Natural killer cell (primary cell): ENCODE data around the gene SF3A2. TPM values are rescaled to one million over a fixed set of nuclear protein-coding genes. Genes with fewer than 3 reads are reported as not detected.

Source experiments
- ATAC-seq, 3 donors: fragments of 150-1000 bp in 2 of 3; fragments of 200-7000 bp in 1 of 3; cut with Tn5 transposase; 1 replicate in 1 of 3; 2 replicates in 2 of 3; pipeline ENCODE4 v1.10.0; 2021; ENCODE audit warnings: mild to moderate bottlenecking in 2 of 3, moderate library complexity in 2 of 3
- DNase-seq, 2 donors: peaks; one replicate each; pipeline versions ENCODE4 v3.0.0 to v3.0.0-alpha.2; 2013 to 2021; ENCODE audit warnings: mixed read lengths in 1 of 2
- H3K27ac ChIP-seq: one replicate; pipeline ENCODE4 v1.5.1; 2013; ENCODE audit warnings: mild to moderate bottlenecking, low read length
- H3K27me3 ChIP-seq: one replicate; pipeline ENCODE4 v1.6.1; 2013; ENCODE audit warnings: low read length; ENCODE audit not compliant: control insufficient read depth, insufficient read depth
- H3K36me3 ChIP-seq: one replicate; pipeline ENCODE4 v1.6.1; 2013; ENCODE audit warnings: low read length; ENCODE audit not compliant: control insufficient read depth, insufficient read depth
- H3K4me1 ChIP-seq: one replicate; pipeline ENCODE4 v1.6.1; 2013; ENCODE audit warnings: low read length; ENCODE audit not compliant: control insufficient read depth, insufficient read depth
- H3K4me3 ChIP-seq: one replicate; pipeline ENCODE4 v1.5.1; 2013; ENCODE audit warnings: low read length
- H3K9me3 ChIP-seq: one replicate; pipeline ENCODE4 v1.6.1; 2013; ENCODE audit warnings: low read length; ENCODE audit not compliant: control insufficient read depth, insufficient read depth
- H3K27ac Mint-ChIP-seq, 2 donors: one replicate each; pipeline ENCODE4 v1.8.0; 2022; ENCODE audit warnings: mild to moderate bottlenecking in 2 of 2, mixed read lengths in 2 of 2, moderate library complexity in 1 of 2
- H3K27me3 Mint-ChIP-seq, 2 donors: one replicate each; pipeline ENCODE4 v1.8.0; 2022; ENCODE audit warnings: low read depth in 2 of 2, mixed read lengths in 2 of 2
- H3K36me3 Mint-ChIP-seq: one replicate; pipeline ENCODE4 v1.8.0; 2022; ENCODE audit warnings: mixed read lengths
- H3K4me1 Mint-ChIP-seq, 2 donors: one replicate each; pipeline ENCODE4 v1.8.0; 2022; ENCODE audit warnings: mixed read lengths in 2 of 2
- H3K4me3 Mint-ChIP-seq: one replicate; pipeline ENCODE4 v1.8.0; 2022; ENCODE audit warnings: mild to moderate bottlenecking, moderate library complexity, mixed read lengths
- H3K9me3 Mint-ChIP-seq, 2 donors: one replicate each; pipeline ENCODE4 v1.8.0; 2022; ENCODE audit warnings: mixed read lengths in 2 of 2
- CTCF ChIP-seq: fragments of 200-600 bp; IDR thresholded peaks from one replicate; pipeline ENCODE4 v1.8.0; 2022; ENCODE audit warnings: antibody characterized with exemption
- WGBS: methylation state at CpG from one replicate; pipeline ENCODE4 v1.1.7; 2013; ENCODE audit warnings: missing lambda C conversion rate; ENCODE audit not compliant: insufficient coverage; 5-methylcytosine and 5-hydroxymethylcytosine counted together
- intact Hi-C: fragments of 100-400 bp; cut with micrococcal nuclease; formaldehyde crosslinking; loops from one replicate; pipeline ENCODE4 v1.14.2; 2022
- total RNA-seq, 4 donors: library from RNA; stranded (reverse); fragments of 120-200 nt in 1 of 4; gene quantifications; one replicate each; pipeline versions ENCODE4 v1.2.3 to v1.2.4, GENCODE V29; 2013 to 2022

Gene SF3A2
- total RNA-seq, 3 donors from 2014 or later (not counting 1 experiment from before 2014, with no cell fraction given), result 143 to 165 (median 147) TPM

GRCh38 chr19:2290441-2291184 is 54.0 kb downstream of the SF3A2 start:
- peak; percentile 19 to 42 (median 38) for ATAC-seq
- H3K4me3 Mint-ChIP-seq, result peak overlapping the region; percentile 84
- WGBS, result 2% methylated on average over 82 of the region's 82 CpGs
- Histone ChIP-seq H3K27me3 (no peaks in the 10 kb centered on the region), H3K27ac (peak overlapping the region; percentile 26), H3K4me3 (peak overlapping the region; percentile 47), H3K36me3 (peaks cover 4% of the 10 kb centered on the region), H3K4me1 (peaks cover 57% of the 10 kb centered on the region), H3K9me3 (no peaks in the 10 kb centered on the region)
- intact Hi-C loops, result no loop called here
- peak overlapping the region; percentile 54 to 98 for H3K27ac Mint-ChIP-seq
- H3K9me3 Mint-ChIP-seq, result no peaks in the 10 kb centered on the region
- no peaks in the 10 kb centered on the region for H3K36me3 Mint-ChIP-seq
- DNase-seq, result peak in 1 of 2 donors; percentile 57
- no peak for TF ChIP-seq CTCF
- H3K4me1 Mint-ChIP-seq, result peaks cover 29 to 51% of the 10 kb centered on the region in 2 donors
- no peaks in the 10 kb centered on the region for H3K27me3 Mint-ChIP-seq

GRCh38 chr19:2291185-2291751 is 54.6 kb downstream of the SF3A2 start:
- Histone ChIP-seq H3K27ac (peak overlapping the region; percentile 26), H3K27me3 (no peaks in the 10 kb centered on the region), H3K4me3 (peak overlapping the region; percentile 47), H3K9me3 (no peaks in the 10 kb centered on the region), H3K4me1 (peaks cover 57% of the 10 kb centered on the region), H3K36me3 (peaks cover 4% of the 10 kb centered on the region)
- WGBS, result 58% methylated on average over 67 of the region's 67 CpGs
- no peak for TF ChIP-seq CTCF
- H3K36me3 Mint-ChIP-seq, result no peaks in the 10 kb centered on the region
- no peak for ATAC-seq
- H3K9me3 Mint-ChIP-seq, result no peaks in the 10 kb centered on the region
- peaks cover 29 to 50% of the 10 kb centered on the region in 2 donors for H3K4me1 Mint-ChIP-seq
- H3K27ac Mint-ChIP-seq, result peak overlapping the region in 1 of 2 donors; percentile 98
- no peak for DNase-seq
- intact Hi-C loops, result no loop called here
- peak overlapping the region; percentile 84 for H3K4me3 Mint-ChIP-seq
- no peaks in the 10 kb centered on the region for H3K27me3 Mint-ChIP-seq

- 71% methylated on average over 26 of the region's 26 CpGs for WGBS
- H3K36me3 Mint-ChIP-seq, result no peaks in the 10 kb centered on the region
- H3K27ac ChIP-seq, result no peak overlapping the region
- H3K9me3 ChIP-seq, result no peaks in the 10 kb centered on the region
- DNase-seq (no peak), ATAC-seq (no peak)
- no peak overlapping the region for H3K4me3 ChIP-seq
- TF ChIP-seq CTCF, result no peak
- H3K27me3 Mint-ChIP-seq, result no peaks in the 10 kb centered on the region
- H3K36me3 ChIP-seq, result peaks cover 4% of the 10 kb centered on the region
- no peaks in the 10 kb centered on the region for H3K27me3 ChIP-seq
- peaks cover 10 to 25% of the 10 kb centered on the region in 2 donors for H3K4me1 Mint-ChIP-seq
- H3K4me3 Mint-ChIP-seq, result no peak overlapping the region
- H3K4me1 ChIP-seq, result peaks cover 36% of the 10 kb centered on the region
- intact Hi-C loops, result no loop called here
- H3K27ac Mint-ChIP-seq, result no peak overlapping the region
- H3K9me3 Mint-ChIP-seq, result no peaks in the 10 kb centered on the region
Observed at GRCh38 chr19:2294687-2295335, 58.2 kb downstream of the SF3A2 start.
